Measurements from ENCODE around the gene NLGN1. TPM values are rescaled to one million over a fixed set of nuclear protein-coding genes. Genes with fewer than 3 reads are reported as not detected.
"Not testable (repeated sequence)": the region's sequence is repeated elsewhere in the genome, so short reads cannot be mapped to it uniquely, and the experiment has no call there.

The NLGN1 gene
- total RNA-seq, result 1 to 10 TPM in 1 of 2 donors, under 1 TPM in 1; 0.98 to 2.0 TPM
- long read RNA-seq, result 0 reads

DNA sequence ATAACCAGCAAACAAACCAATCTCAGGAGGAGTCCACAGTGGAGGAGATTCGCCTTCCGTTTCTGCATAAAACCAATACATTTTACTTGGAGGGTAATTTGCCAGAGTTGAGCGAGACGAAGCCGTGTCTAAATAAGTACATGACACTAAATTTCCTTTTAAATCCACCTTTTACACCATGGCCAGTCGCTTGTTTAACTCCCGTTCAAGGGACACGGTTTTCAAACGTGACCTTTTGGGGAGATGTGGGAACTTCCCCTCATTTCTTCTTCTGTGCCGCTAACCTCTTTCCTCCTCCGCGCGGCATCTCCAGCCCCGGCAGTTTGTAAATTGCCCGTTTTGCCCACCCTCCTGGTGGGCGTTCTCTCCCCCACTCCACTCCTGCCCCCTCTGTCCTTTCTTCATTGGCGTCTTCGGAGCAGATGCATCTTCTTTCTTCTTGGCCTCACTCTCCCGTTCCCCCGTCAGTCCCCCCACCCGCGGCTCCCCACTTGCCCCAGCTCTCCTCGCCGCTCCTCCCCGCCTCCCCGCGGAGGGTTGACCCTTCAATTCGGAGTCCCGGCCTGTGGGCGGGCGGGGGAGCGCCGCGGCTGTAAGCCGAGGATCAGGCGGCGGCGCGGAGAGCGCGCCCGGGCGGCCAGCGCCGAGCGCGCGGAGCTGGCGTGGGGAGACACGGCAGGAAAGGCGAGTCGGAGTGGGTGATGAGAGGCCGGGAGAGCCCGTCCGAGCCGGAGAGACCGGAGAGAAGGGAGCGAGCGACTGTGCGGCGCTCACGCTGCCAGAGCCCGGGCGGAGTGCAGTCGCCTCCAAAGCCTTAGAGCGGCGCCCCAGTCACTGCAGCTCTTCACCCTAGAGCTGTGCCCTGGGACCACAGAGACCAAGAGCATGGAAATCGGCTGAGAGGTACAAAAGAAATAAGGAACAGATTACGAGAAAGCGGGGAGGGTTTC, at the start of gene NLGN1:
Gene NLGN1, plus strand, starts transcription at position 584 of the 950 bp plus-strand sequence.
- DNase-seq (peak; percentile 40 to 46), ATAC-seq (peak; percentile 48)
- intact Hi-C loops (cut with DNase I, micrococcal nuclease), result no loop called here

- DNase-seq (no peak), ATAC-seq (no peak)
- intact Hi-C loops (cut with DNase I, micrococcal nuclease), result no loop called here
Observed at GRCh38 chr3:173351886-173352285, 45.7 kb upstream of the NLGN1 start.

- ATAC-seq; DNase-seq; intact Hi-C loops (cut with DNase I, micrococcal nuclease): not testable (repeated sequence)
Observed at GRCh38 chr3:173353137-173353536, 44.4 kb upstream of the NLGN1 start.

DNA sequence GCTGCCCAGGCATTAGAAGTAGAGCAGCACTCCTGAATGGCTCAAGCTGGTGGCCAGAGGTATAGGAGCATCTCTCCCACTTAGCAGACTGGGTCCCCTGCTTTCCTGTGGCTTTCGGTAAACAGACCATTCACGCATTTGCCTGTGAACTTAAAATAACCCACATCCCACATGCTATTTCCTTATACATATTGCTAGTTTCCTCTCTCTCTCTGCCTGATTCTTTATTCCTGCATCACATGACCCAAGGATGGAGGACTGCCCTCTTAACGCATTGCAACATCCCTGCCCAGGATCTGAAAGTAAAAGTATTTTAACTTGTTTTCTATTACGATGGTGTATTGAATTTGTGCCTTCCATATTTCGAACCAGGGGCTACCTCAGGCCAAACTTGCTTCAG, 43.4 kb upstream of the NLGN1 start:
- no peak for ATAC-seq
- intact Hi-C loops (cut with DNase I, micrococcal nuclease), result no loop called here
- DNase-seq, result no peak

DNA sequence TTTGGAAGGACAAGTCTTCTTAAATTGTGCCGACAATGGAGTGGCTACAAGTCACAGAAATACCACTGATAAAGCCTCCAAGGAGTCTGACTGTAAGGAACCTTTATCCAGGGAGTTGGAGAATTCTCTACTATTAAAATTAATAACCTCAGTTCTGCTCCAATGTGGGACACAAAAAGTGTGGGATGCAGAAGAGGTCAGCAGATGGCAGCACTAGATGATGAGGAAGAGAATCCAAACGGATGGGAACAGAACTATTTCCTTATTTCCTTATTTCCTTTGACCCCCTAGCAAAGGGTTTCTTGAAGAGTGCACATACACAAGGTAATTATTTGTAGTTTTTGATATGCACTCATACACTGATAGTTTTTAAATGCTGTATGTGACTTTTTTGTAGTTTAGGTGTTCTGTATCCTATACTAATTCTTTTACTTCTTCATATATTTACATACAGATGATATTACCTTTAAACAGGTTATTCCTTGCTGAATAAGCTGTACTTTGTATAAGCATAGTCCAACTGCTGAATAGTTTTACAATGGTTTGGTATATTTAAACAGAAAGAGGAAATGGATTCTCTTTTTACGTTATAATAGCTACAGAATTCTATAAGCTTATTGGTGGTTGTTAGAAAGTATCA, 25.6 kb upstream of the NLGN1 start:
- ATAC-seq (no peak), DNase-seq (peak in 1 of 2 donors; percentile 13)
- intact Hi-C loops (cut with DNase I, micrococcal nuclease), result loop anchor here in 1 of 2 donors (5.0 kb wide), 1 partner anchor 180 kb away; no protein-coding TSS in a partner anchor

DNA sequence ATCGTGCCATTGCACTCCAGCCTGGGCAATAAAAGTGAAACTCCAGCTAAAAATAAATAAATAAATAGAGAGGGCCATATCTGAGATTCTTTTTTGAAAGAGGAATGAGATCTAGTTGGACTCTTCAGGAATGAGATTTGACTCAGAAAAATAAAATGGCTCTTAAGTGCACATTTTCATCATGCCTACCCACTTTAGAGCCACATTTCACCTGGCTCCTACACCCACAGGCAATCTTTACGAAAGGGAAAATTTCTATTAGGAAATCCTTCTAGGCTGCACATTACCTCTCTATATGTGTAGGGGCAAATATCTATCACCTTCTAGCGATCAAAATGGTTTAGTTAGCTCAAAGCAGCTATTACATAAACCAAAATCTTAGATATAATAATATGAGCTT, 16.9 kb upstream of the NLGN1 start:
- DNase-seq (no peak), ATAC-seq (no peak)
- intact Hi-C loops (cut with DNase I, micrococcal nuclease), result no loop called here

DNA sequence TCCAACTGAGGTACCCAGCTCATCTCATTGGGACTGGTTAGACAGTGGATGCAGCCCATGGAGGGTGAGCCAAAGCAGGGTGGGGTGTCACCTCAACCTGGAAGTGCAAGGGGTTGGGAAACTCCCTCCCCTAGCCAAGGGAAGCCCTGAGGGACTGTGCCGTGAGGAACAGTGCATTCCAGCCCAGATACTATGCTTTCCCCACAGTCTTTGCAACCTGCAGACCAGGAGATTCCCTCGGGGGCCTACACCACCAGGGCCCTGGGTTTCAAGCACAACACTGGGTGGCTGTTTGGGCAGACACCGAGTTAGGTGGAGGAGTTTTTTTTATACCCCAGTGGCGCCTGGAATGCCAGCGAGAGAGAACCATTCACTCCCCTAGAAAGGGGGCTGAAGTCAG, 15.6 kb upstream of the NLGN1 start:
- DNase-seq; intact Hi-C loops (cut with DNase I, micrococcal nuclease); ATAC-seq: not testable (repeated sequence)

- intact Hi-C loops (cut with DNase I, micrococcal nuclease), result no loop called here
- ATAC-seq (peak; percentile 54), DNase-seq (peak in 1 of 2 donors; percentile 31)
Observed at GRCh38 chr3:173395073-173395411, 2.5 kb upstream of the NLGN1 start.

GRCh38 chr3:173395412-173396181, 1.9 kb upstream of the NLGN1 start:
- ATAC-seq (peak; percentile 95), DNase-seq (peak; percentile 76 to 84)
- intact Hi-C loops (cut with DNase I, micrococcal nuclease), result no loop called here

DNA sequence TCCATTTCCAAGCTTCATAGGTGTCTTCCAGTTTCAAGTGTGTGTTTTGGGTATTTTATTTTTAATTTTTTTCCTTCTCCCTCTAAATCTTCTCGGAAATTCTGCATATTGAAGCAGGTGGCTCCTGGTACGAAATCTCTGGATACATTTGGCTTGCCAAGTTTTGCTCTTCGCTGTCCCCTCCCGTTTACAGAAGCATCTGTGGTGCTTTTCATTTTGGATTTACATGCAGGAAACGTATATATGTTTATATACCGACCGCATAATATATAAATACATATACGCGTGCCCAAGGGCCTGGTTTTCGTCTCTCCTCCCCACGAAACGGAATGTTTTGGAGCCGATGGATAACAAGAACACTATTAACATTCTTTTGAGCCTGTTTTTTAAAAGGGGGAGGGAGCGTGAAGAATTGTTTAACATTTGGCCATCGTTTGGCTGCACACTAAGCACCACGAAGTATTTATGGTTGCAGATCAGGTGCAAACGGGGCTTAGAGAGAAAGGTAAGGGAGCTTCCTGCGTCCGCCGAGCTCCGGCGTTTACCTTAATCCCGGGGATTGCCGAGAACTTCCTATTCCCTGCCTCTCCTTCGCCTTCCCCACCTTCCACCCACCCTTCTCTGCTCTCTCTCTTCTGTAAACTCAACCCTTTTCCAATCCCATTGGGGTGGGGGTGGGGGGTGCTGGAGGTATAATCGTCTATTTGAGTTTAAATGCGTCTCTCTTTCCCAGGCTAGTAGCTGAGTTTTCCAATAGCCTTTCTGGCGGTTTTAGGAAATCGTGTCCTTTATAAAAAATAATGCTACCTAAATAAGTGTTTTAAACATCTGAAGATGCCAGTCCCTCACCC, 1.1 kb upstream of the NLGN1 start:
- ATAC-seq (no peak), DNase-seq (peak in 1 of 2 donors; percentile 8)
- intact Hi-C loops (cut with DNase I, micrococcal nuclease), result no loop called here

DNA sequence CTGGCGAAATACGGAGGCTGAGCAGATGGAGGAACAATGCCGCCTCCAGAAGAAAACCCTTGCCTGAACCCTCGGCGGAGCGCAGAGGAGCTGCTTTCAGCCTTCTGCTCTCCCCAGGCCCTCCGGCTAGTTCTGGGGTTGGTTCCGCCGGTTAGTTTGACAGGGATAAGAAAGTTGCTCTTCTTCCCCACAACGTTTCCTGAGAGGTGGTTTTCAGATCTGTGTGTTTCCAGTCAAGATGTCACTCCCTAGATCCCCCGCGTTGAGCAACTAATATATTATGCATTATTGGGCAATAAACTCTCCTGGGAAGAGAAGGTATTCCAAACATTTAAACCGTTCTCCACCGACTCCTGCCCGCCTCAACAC, 551 bp downstream of the NLGN1 start:
- ATAC-seq (no peak), DNase-seq (no peak)
- intact Hi-C loops (cut with DNase I, micrococcal nuclease), result no loop called here

- ATAC-seq (no peak), DNase-seq (no peak)
- intact Hi-C loops (cut with DNase I, micrococcal nuclease), result no loop called here
Observed at GRCh38 chr3:173399044-173399443, 1.5 kb downstream of the NLGN1 start.

DNA sequence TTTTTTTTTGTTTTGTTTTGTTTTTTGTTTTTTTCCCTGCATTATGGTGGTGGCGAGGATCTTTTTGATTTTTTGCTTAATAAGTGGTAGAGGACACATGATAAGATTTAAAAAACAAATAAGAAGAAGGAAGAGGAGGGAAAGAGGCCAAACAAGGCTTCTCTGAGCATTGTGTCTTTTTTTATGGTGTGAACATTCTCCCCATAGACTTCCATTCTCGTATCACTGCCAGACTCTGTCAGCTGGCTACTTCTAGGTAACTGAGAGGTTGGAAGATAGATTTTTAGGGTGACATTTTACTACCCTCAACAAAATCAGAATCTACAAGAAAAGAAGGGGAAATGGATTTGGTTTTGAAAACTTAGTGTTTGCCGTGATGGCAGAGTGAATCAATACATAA, 3.8 kb downstream of the NLGN1 start:
- DNase-seq (no peak), ATAC-seq (no peak)
- intact Hi-C loops (cut with DNase I, micrococcal nuclease), result no loop called here

DNA sequence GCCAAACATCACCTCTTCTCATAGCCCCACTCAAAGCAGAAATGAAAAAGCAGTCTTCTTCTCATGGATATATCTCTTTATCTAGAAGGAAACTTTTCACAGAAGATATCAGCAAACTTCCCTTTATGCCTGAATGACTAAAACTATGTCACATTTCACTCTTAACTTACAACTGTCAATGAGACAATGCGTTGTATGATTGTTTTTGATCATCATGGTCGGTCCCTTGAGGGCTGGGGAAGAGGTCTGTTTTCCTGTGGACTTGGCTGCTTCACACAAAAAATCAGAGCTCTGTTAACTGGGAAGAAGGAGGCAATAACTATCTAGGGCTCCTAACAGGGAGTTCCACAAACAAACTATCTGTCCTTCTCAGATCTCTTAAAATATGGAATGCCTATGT, 5.1 kb downstream of the NLGN1 start:
- intact Hi-C loops (cut with DNase I, micrococcal nuclease), result no loop called here
- no peak for DNase-seq
- no peak for ATAC-seq

DNA sequence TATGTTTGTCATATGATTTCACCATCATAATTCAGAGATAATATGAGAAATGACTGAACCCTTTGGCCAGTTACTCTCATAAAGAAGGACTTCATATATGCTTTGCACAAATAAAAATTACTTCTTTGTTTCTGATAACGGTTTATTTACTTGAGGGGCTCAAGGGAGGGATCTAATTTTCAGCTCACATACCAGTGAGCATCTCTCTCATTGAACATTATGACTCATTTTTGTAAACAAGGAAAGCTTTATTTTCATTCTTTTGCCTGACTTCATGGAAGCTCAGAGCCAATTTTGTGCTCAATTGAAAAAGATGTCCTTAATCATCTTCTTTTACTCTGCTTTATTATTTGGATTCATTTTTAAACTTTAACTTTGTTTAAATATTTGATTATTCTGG, 5.8 kb downstream of the NLGN1 start:
- intact Hi-C loops (cut with DNase I, micrococcal nuclease), result no loop called here
- ATAC-seq, result no peak
- no peak for DNase-seq

DNA sequence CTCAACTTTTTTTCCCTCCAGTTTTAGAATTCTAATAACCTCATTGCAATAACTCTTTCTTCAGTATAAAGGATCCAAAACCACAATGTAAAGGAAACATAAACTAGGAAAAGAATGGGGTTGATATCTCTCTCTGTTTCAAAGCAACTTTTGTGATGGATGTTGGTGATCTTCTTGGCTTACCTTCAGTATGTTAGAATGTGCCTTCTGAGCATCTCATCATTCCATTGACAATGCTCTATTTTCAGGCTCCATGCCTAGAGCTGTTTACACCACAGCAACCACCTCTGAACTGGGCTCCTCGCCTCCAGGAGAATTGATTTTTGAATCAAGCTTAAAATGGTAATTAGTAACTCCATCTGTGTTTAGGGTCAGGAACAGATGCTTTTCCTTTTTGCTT, 6.6 kb downstream of the NLGN1 start:
- intact Hi-C loops (cut with DNase I, micrococcal nuclease), result no loop called here

GRCh38 chr3:173410436-173410835, 12.9 kb downstream of the NLGN1 start:
- intact Hi-C loops (cut with DNase I, micrococcal nuclease), result no loop called here
- ATAC-seq (no peak), DNase-seq (no peak)

More for the DNA sequence above, 6.6 kb downstream of the NLGN1 start:
- DNase-seq (no peak), ATAC-seq (no peak)

GRCh38 chr3:173410849-173411248, 13.3 kb downstream of the NLGN1 start:
- DNase-seq, result no peak
- intact Hi-C loops (cut with DNase I, micrococcal nuclease), result no loop called here
- ATAC-seq, result no peak

All from left colon (tissue), 2 donors.